Neural progenitor cell (in vitro differentiated cells): Measurements from ENCODE around the gene RREB1. TPM values are rescaled to one million over a fixed set of nuclear protein-coding genes. Genes with fewer than 3 reads are reported as not detected.

Experiments
- DNase-seq: peaks from one replicate; pipeline ENCODE4 v3.0.0-alpha.2; 2016; ENCODE audit warnings: low spot score
- H2AFZ ChIP-seq: fragments of 200-600 bp; sonication (generic); replicated peaks from 2 replicates; pipeline ENCODE4 v1.6.1; 2016; ENCODE audit warnings: antibody characterized with exemption
- H3F3A ChIP-seq: fragments of 200-600 bp; sonication (generic); 2 replicates; pipeline ENCODE4 v1.6.1; 2016; ENCODE audit warnings: antibody characterized with exemption, low read depth
- H3K27ac ChIP-seq: fragments of 200-600 bp; sonication (generic); 2 replicates; pipeline ENCODE4 v1.5.1; 2016; ENCODE audit warnings: mild to moderate bottlenecking
- H3K27me3 ChIP-seq: fragments of 200-600 bp; sonication (generic); 2 replicates; pipeline ENCODE4 v1.6.1; 2016; ENCODE audit warnings: mild to moderate bottlenecking, moderate library complexity
- H3K36me3 ChIP-seq: fragments of 200-600 bp; sonication (generic); 2 replicates; pipeline ENCODE4 v1.5.1; 2016
- H3K4me1 ChIP-seq: fragments of 200-600 bp; sonication (generic); 2 replicates; pipeline ENCODE4 v1.6.1; 2016; ENCODE audit warnings: mixed run types
- H3K4me2 ChIP-seq: fragments of 200-600 bp; sonication (generic); 2 replicates; pipeline ENCODE4 v1.6.1; 2016
- H3K4me3 ChIP-seq: fragments of 200-600 bp; sonication (generic); 2 replicates; pipeline ENCODE4 v1.5.1; 2016
- H3K79me2 ChIP-seq: fragments of 200-600 bp; sonication (generic); 2 replicates; pipeline ENCODE4 v1.6.1; 2016; ENCODE audit warnings: low read depth
- H3K9ac ChIP-seq: fragments of 200-600 bp; sonication (generic); 2 replicates; pipeline ENCODE4 v1.6.1; 2016
- H3K9me3 ChIP-seq: fragments of 200-600 bp; sonication (generic); 2 replicates; pipeline ENCODE4 v1.5.1; 2016; ENCODE audit warnings: low read depth
- H4K20me1 ChIP-seq: fragments of 200-600 bp; sonication (generic); 2 replicates; pipeline ENCODE4 v1.6.1; 2016; ENCODE audit warnings: low read depth
- H3K27ac Mint-ChIP-seq: 3 replicates; pipeline ENCODE4 v1.8.0; 2021; ENCODE audit warnings: mixed read lengths
- H3K27me3 Mint-ChIP-seq: 2 replicates; pipeline ENCODE4 v1.8.0; 2022; ENCODE audit warnings: low read depth, mild to moderate bottlenecking, inconsistent platforms, moderate library complexity, mixed read lengths; ENCODE audit not compliant: insufficient read depth
- H3K36me3 Mint-ChIP-seq: 3 replicates; pipeline ENCODE4 v1.8.0; 2021; ENCODE audit warnings: mixed read lengths
- H3K4me1 Mint-ChIP-seq: 3 replicates; pipeline ENCODE4 v1.8.0; 2021; ENCODE audit warnings: mixed read lengths
- H3K4me3 Mint-ChIP-seq: 3 replicates; pipeline ENCODE4 v1.8.0; 2021; ENCODE audit warnings: mild to moderate bottlenecking, moderate library complexity, mixed read lengths
- H3K9me3 Mint-ChIP-seq: 3 replicates; pipeline ENCODE4 v1.8.0; 2020; ENCODE audit warnings: mixed read lengths
- EZH2 ChIP-seq: fragments of 200-600 bp; sonication (generic); IDR thresholded peaks from 2 replicates; pipeline ENCODE4 v1.6.1; 2017; ENCODE audit warnings: antibody characterized with exemption, mild to moderate bottlenecking, moderate library complexity
- EZH2phosphoT487 ChIP-seq: fragments of 200-600 bp; sonication (generic); IDR thresholded peaks from 2 replicates; pipeline ENCODE4 v1.6.1; 2017; ENCODE audit warnings: antibody characterized with exemption
- total RNA-seq: library from RNA; depleted of rRNA; stranded (reverse); fragments of >200 nt; gene quantifications from 2 replicates; pipeline ENCODE4 v1.2.3, GENCODE V29; 2015; ENCODE audit warnings: low replicate concordance
- TF ChIP-seq, protein P1 (sequence below): fragments of 200-600 bp; sonication (generic); IDR thresholded peaks from 2 replicates; pipeline ENCODE4 v1.5.1; 2017; ENCODE audit warnings: antibody characterized with exemption, mild to moderate bottlenecking

RREB1 gene
- total RNA-seq, 1 donor from 2014 or later = 12.1 TPM

DNA sequence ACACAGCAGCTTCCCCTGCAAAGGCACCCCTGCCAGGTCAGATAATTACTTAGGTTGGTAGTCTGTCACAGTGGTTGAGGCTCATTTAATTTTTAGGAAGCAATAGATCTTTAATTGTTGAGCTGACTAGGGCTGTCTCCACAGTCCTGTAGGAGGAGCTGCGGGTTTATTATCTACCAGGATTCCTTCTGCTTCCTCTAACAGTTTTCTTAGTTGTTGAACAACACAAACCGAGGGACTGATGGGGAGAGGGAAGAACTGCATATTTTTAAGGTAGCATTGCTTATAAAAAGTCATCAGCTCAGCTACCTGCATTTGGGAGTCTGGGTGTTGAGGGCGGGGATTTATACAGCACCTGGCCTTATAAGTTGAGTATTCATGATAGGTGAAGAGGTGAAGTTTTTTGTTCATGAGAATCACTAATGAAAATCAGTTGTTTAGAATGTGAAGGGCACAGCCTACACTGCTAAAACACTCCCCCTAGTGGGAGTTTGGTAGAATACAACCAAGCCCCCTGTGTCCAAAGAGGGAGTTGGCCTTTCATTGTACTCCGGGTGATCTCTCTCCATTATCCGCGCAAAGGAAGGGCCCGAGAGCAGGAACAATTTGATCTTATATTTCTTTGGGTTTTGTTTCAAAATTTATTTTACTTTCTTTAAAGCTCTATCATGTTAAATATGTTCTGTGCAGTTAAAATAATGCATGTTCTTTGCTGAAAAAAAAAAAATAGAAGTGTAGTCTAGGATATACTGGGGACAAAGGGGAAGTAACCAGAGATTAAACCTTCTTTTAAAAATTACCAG lies 135.6 kb downstream of the RREB1 start:
- H3K27ac ChIP-seq = no peak overlapping the region
- no peaks in the 10 kb centered on the region for H3K27me3 ChIP-seq
- H4K20me1 ChIP-seq = no peaks in the 10 kb centered on the region
- H3K9me3 ChIP-seq = no peaks in the 10 kb centered on the region
- no peak overlapping the region for H3K9ac ChIP-seq
- no peak overlapping the region for H3K4me3 ChIP-seq
- TF ChIP-seq EZH2 = no peak
- TF ChIP-seq, protein P1, sequence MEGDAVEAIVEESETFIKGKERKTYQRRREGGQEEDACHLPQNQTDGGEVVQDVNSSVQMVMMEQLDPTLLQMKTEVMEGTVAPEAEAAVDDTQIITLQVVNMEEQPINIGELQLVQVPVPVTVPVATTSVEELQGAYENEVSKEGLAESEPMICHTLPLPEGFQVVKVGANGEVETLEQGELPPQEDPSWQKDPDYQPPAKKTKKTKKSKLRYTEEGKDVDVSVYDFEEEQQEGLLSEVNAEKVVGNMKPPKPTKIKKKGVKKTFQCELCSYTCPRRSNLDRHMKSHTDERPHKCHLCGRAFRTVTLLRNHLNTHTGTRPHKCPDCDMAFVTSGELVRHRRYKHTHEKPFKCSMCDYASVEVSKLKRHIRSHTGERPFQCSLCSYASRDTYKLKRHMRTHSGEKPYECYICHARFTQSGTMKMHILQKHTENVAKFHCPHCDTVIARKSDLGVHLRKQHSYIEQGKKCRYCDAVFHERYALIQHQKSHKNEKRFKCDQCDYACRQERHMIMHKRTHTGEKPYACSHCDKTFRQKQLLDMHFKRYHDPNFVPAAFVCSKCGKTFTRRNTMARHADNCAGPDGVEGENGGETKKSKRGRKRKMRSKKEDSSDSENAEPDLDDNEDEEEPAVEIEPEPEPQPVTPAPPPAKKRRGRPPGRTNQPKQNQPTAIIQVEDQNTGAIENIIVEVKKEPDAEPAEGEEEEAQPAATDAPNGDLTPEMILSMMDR = peak; percentile 95
- peaks cover 36% of the 10 kb centered on the region for H3K4me1 Mint-ChIP-seq
- H3K4me2 ChIP-seq = peak overlapping the region; percentile 23
- no peak overlapping the region for H2AFZ ChIP-seq
- H3K36me3 ChIP-seq = no peaks in the 10 kb centered on the region
- no peak overlapping the region for H3K4me3 Mint-ChIP-seq
- DNase-seq = peak; percentile 83
- peak overlapping the region; percentile 89 for H3K27ac Mint-ChIP-seq
- peaks cover 6% of the 10 kb centered on the region for H3K27me3 Mint-ChIP-seq
- peaks cover 8% of the 10 kb centered on the region for H3K36me3 Mint-ChIP-seq
- peaks cover 12% of the 10 kb centered on the region for H3F3A ChIP-seq
- no peaks in the 10 kb centered on the region for H3K9me3 Mint-ChIP-seq
- peaks cover 22% of the 10 kb centered on the region for H3K4me1 ChIP-seq
- no peaks in the 10 kb centered on the region for H3K79me2 ChIP-seq

- TF ChIP-seq EZH2 (no peak), EZH2phosphoT487 (no peak)
- TF ChIP-seq, protein P1 = no peak
- H3K36me3 Mint-ChIP-seq = peaks cover 10% of the 10 kb centered on the region
- H3K27ac Mint-ChIP-seq = no peak overlapping the region
- Histone ChIP-seq H3K4me2 (no peak overlapping the region), H3F3A (peaks cover 12% of the 10 kb centered on the region), H3K9ac (no peak overlapping the region), H4K20me1 (no peaks in the 10 kb centered on the region), H3K4me3 (no peak overlapping the region), H3K9me3 (no peaks in the 10 kb centered on the region), H3K27ac (no peak overlapping the region), H3K36me3 (no peaks in the 10 kb centered on the region), H3K4me1 (peaks cover 22% of the 10 kb centered on the region), H3K27me3 (no peaks in the 10 kb centered on the region), H3K79me2 (no peaks in the 10 kb centered on the region), H2AFZ (no peak overlapping the region)
- H3K4me1 Mint-ChIP-seq = peaks cover 28% of the 10 kb centered on the region
- no peak overlapping the region for H3K4me3 Mint-ChIP-seq
- peaks cover 2% of the 10 kb centered on the region for H3K27me3 Mint-ChIP-seq
- DNase-seq = no peak
- no peaks in the 10 kb centered on the region for H3K9me3 Mint-ChIP-seq
Measured at GRCh38 chr6:7245668-7246393, 138.1 kb downstream of the RREB1 start.

DNA sequence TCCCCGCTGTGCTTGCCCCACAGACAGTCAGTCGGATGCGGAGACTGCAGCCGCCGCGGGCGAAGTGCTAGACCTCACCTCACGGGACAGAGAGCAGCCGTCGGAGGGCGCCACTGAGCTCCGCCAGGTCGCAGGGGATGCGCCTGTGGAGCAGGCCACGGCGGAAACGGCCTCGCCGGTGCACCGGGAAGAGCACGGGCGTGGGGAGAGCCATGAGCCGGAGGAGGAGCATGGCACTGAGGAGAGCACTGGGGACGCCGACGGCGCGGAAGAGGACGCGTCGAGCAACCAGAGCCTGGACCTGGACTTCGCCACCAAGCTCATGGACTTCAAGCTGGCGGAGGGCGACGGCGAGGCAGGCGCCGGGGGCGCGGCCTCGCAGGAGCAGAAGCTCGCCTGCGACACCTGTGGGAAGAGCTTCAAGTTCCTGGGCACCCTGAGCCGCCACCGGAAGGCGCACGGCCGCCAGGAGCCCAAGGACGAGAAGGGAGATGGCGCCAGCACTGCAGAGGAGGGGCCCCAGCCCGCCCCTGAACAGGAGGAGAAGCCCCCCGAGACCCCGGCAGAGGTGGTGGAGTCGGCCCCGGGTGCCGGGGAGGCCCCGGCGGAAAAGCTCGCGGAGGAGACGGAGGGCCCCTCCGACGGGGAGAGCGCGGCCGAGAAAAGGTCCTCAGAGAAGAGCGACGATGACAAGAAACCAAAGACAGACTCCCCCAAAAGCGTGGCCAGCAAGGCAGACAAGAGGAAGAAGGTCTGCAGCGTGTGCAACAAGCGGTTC lies 138.8 kb downstream of the RREB1 start:
- Histone ChIP-seq H3F3A (peaks cover 12% of the 10 kb centered on the region), H3K4me1 (peaks cover 21% of the 10 kb centered on the region), H3K9ac (no peak overlapping the region), H3K4me2 (no peak overlapping the region), H2AFZ (no peak overlapping the region), H3K79me2 (no peaks in the 10 kb centered on the region), H3K27me3 (no peaks in the 10 kb centered on the region), H4K20me1 (no peaks in the 10 kb centered on the region), H3K27ac (no peak overlapping the region), H3K4me3 (no peak overlapping the region), H3K36me3 (no peaks in the 10 kb centered on the region), H3K9me3 (no peaks in the 10 kb centered on the region)
- Mint-ChIP-seq H3K9me3 (no peaks in the 10 kb centered on the region), H3K4me1 (peaks cover 21% of the 10 kb centered on the region), H3K36me3 (peaks cover 7% of the 10 kb centered on the region), H3K27ac (no peak overlapping the region), H3K4me3 (no peak overlapping the region), H3K27me3 (peaks cover 2% of the 10 kb centered on the region)
- TF ChIP-seq, protein P1 = no peak
- TF ChIP-seq EZH2phosphoT487 (no peak), EZH2 (no peak)
- DNase-seq = no peak
